Stimulated activated CD4-positive, alpha-beta T cell treated with anti-CD3 and anti-CD28 coated beads, Interleukin-4, amount 100 ng/mL, for 4 hours (primary cell): ENCODE data around the gene DBT.
"Not testable (repeated sequence)": the region's sequence is repeated elsewhere in the genome, so short reads cannot be mapped to it uniquely, and the experiment has no call there.

Experiments
- DNase-seq, 2 experiments: peaks; one replicate each; pipeline ENCODE4 v3.0.0-alpha.2; 2020

The DBT gene

GRCh38 chr1:100250264-100250663 is 630 bp upstream of the DBT start:
- DNase-seq, result no peak

GRCh38 chr1:100249155-100249536 is 488 bp downstream of the DBT start:
- no peak for DNase-seq

- no peak for DNase-seq
Observed at GRCh38 chr1:100246738-100247137, 2.9 kb downstream of the DBT start.

GRCh38 chr1:100240631-100241030 is 9.0 kb downstream of the DBT start:
- no peak for DNase-seq

DNA sequence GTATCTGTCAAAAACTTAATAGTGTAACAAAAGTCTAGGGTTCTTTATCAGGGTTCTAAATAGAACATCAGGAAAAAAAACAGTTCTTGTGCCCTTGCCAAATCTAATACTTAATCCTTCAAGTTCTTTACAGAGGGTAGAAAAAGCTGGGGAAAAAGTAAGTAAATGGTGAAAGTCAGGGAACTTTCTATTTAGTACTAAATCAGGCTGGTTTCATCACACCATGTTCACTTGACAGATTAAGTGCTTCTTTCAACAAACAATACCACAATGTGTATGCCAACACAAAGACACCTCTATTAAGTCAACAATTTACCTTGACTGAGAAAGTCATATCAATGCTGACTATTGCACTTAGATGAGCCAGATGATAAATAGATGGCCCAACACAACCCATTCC is 9.7 kb downstream of the DBT start:
- no peak for DNase-seq

DNA sequence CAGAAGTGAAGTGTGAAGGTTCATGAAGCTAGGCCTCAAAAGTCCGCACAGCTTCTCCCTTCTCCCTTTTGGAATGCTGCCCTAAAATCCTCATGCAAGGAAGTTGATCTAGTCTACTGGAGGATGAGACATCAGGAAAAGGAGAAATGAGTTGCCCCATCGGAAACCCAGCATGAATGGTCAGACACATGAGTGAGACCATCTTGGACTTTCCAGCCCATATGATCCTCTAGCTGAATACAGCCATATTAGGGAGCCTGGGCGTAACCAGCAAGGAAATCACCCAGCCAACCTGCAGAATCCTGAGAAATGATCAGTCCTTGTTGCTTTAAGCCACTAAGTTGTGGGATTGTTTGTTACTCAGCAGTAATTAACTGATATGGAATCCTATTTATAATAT is 12.5 kb downstream of the DBT start:
- no peak for DNase-seq

GRCh38 chr1:100234432-100234831 is 15.2 kb downstream of the DBT start:
- DNase-seq, result no peak

DNA sequence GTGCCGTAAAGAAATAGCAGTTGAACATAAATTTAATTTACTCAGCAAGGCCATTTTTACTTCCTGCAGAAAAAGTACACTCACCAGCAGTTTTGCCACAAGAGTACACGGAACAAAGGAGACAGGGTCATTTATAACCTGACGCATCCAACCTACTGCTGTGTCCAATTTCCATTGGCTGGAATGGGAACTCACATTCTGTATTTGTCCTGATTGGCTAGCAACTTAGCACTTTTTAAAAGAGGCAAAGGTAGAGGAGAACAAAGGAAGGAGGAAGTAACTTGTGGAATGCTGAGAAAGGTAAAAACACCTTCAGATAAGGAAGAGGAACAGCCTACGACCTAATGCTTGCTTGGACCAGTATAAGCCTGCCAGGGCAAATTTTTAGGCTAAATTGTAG is 16.1 kb downstream of the DBT start:
- DNase-seq, result not testable (repeated sequence)

GRCh38 chr1:100232156-100232555 is 17.5 kb downstream of the DBT start:
- DNase-seq, result no peak

- DNase-seq, result no peak
Observed at GRCh38 chr1:100231721-100232120, 17.9 kb downstream of the DBT start.

GRCh38 chr1:100230765-100231164 is 18.9 kb downstream of the DBT start:
- DNase-seq, result no peak

- DNase-seq, result no peak
Observed at GRCh38 chr1:100229681-100230443, 19.8 kb downstream of the DBT start.

DNA sequence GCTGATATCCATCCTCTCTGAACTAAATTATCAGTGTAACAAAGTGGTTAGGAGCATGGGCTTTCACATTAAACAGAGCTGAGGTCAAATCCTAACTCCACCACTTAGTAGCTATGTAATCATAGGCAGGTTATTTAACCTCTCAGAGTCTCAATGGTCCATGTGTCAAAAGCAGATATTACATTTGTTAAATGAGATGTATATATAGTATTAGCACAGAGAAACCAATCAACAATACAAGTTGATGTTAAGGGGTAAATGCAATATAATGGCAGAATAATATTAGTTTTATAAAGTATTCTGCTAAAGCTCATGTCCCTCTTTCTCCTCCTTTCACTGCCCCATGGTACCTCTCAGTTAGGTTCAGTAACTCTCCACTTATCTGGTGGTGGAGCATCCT is 27.2 kb downstream of the DBT start:
- no peak for DNase-seq

DNA sequence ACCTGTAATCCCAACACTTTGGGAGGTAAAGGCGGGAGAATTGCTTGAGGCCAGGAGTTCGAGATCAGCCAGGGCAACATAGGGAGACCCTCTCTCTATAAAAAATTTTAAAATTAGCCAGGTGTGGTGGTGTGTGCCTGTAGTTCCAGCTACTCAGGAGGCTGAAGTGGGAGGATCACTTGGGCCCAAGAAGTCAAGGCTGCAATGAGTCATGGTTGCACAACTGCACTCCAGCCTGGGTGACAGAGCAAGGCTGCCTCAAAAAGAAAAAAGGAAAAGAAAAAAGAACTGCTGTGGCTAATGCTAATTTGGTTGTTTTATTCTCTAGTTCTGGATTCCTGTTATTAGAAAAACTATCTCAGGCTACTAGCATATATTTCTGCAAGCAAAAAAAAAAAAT is 29.8 kb downstream of the DBT start:
- DNase-seq, result no peak

DNA sequence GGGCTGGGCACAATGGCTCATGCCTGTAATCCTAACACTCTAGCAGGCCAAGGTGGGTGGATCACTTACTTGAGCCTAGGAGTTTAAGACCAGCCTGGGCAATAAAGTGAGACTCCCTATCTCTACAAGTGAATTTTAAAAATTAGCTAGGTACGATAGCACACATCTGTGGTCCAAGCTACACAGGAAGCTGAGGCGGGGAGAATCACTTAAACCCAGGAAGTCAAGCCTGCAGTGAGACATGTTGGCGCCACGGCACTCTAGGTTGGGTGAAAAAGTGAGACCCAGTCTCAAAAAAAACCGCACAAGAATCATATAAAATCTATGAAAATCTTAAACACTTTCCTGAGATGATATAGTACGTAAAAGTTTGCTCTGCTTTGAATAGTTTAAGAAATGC is 30.2 kb downstream of the DBT start:
- no peak for DNase-seq

- no peak for DNase-seq
Observed at GRCh38 chr1:100217834-100218233, 31.8 kb downstream of the DBT start.

- DNase-seq, result no peak
Observed at GRCh38 chr1:100215101-100215500, 34.5 kb downstream of the DBT start.

DNA sequence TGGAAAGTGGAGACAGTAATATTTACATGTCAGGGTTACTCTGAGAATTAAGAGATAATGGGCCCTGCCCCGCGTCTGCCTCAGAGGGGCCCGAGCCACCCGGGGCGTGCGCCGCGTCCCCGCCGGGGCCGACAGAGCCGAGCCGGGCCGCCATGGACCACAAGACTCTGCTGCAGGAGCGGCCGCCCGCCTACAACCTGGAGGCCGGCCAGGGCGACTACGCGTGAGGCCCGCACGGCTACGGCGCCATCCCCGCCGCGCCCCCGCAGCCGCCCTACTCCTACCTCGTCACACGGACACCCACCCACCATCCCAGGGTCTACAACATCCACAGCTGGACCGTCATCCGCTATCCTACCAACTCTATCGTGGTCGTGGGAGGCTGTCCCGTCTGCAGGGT is 36.5 kb downstream of the DBT start:
- no peak for DNase-seq

GRCh38 chr1:100206301-100206700 is 43.3 kb downstream of the DBT start:
- DNase-seq, result no peak

GRCh38 chr1:100205593-100205992 is 44.0 kb downstream of the DBT start:
- not testable (repeated sequence) for DNase-seq

GRCh38 chr1:100205103-100205502 is 44.5 kb downstream of the DBT start:
- not testable (repeated sequence) for DNase-seq

GRCh38 chr1:100202703-100203102 is 46.9 kb downstream of the DBT start:
- not testable (repeated sequence) for DNase-seq

DNA sequence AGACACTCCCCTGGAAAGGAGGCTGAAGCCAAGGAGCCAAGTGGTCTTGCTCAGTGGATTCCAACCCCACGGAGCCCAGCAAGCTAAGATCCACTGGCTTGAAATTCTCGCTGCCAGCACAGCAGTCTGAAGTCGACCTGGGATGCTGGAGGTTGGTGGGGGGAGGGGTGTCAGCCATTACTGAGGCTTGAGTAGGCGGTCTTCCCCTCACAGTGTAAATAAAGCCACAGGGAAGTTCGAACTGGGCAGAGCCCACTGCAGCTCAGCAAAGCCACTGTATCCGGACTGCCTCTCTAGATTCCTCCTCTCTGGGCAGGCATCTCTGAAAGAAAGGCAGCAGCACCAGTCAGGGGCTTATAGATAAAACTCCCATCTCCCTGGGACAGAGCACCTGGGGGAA is 49.6 kb downstream of the DBT start:
- not testable (repeated sequence) for DNase-seq

DNA sequence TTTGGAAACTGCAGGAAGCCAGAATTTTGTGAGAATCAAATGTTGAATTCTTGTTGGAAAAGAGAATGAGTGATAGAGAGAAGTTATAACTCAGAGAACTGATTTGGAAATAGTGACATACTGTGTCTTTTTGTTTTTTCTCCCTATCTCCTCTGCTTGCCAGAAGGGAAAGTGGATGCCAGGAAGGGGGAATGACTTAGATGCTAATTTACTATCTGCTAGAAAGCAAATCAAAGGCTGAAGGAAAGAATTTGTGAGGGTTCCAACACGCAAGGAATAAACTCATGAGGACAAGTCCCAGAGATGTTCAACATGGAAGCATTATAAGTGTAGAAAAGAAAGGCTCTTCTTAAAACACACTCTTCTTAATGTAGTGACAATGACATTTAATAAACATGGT is 51.0 kb downstream of the DBT start:
- DNase-seq, result no peak

DNA sequence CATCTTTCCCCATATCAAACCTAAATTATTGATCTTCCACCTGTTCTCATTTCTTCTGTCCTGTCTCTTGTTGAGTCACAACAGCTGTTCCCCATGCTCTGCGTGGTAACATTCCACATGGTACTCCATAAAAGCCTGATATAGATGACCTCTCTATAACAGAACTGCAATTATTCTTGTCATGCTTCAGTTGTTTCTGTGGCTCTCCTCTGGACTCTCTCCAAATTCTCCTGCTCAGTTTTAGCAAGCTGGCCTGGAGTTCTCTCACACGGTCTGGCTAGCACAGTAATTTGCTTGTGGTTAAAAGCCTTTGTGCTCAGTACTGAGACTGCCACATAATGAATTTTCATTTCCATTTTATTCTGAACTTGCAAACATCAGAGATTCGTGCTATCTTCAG is 61.0 kb downstream of the DBT start:
- DNase-seq, result no peak
